ENCODE data around the gene NUCKS1. TPM values are rescaled to one million over a fixed set of nuclear protein-coding genes. Genes with fewer than 3 reads are reported as not detected.

The NUCKS1 gene
- total RNA-seq, 1 donor from 2014 or later: 111 TPM

- ATAC-seq (no peak), DNase-seq (no peak)
- H3K27ac ChIP-seq: no peak overlapping the region
- no peak overlapping the region for H3K4me3 ChIP-seq
- intact Hi-C loops (cut with DNase I): no loop called here
- H3K27me3 ChIP-seq (ENCODE audit: low read depth): no peaks in the 10 kb centered on the region
- no peaks in the 10 kb centered on the region for H3K9me3 ChIP-seq
- no peak for TF ChIP-seq CTCF (IDR thresholded peaks at IDR 0.05)
- no peaks in the 10 kb centered on the region for H3K4me1 ChIP-seq
- peaks cover 68% of the 10 kb centered on the region for H3K36me3 ChIP-seq
Observed at GRCh38 chr1:205716371-205717132, 33.4 kb downstream of the NUCKS1 start.

GRCh38 chr1:205715628-205716027 is 34.4 kb downstream of the NUCKS1 start:
- Histone ChIP-seq H3K9me3 (no peaks in the 10 kb centered on the region), H3K27ac (no peak overlapping the region), H3K36me3 (peaks cover 59% of the 10 kb centered on the region), H3K4me1 (peaks cover 4% of the 10 kb centered on the region), H3K4me3 (no peak overlapping the region), H3K27me3 (ENCODE audit: low read depth) (no peaks in the 10 kb centered on the region)
- intact Hi-C loops (cut with DNase I): no loop called here
- DNase-seq (no peak), ATAC-seq (peak; percentile 41 to 43)
- TF ChIP-seq CTCF (IDR thresholded peaks at IDR 0.05): no peak

GRCh38 chr1:205714906-205715246 is 35.1 kb downstream of the NUCKS1 start:
- H3K36me3 ChIP-seq: peaks cover 51% of the 10 kb centered on the region
- no peaks in the 10 kb centered on the region for H3K27me3 ChIP-seq (ENCODE audit: low read depth)
- H3K4me3 ChIP-seq: no peak overlapping the region
- intact Hi-C loops (cut with DNase I): no loop called here
- ATAC-seq (no peak), DNase-seq (no peak)
- no peak overlapping the region for H3K27ac ChIP-seq
- H3K4me1 ChIP-seq: peaks cover 4% of the 10 kb centered on the region
- no peak for TF ChIP-seq CTCF (IDR thresholded peaks at IDR 0.05)
- no peaks in the 10 kb centered on the region for H3K9me3 ChIP-seq

- TF ChIP-seq CTCF (IDR thresholded peaks at IDR 0.05): no peak
- peaks cover 4% of the 10 kb centered on the region for H3K4me1 ChIP-seq
- no peak overlapping the region for H3K4me3 ChIP-seq
- intact Hi-C loops (cut with DNase I): no loop called here
- H3K27ac ChIP-seq: no peak overlapping the region
- H3K9me3 ChIP-seq: no peaks in the 10 kb centered on the region
- ATAC-seq (peak; percentile 43 to 65), DNase-seq (no peak)
- no peaks in the 10 kb centered on the region for H3K27me3 ChIP-seq (ENCODE audit: low read depth)
- peaks cover 46% of the 10 kb centered on the region for H3K36me3 ChIP-seq
Observed at GRCh38 chr1:205714190-205714905, 35.6 kb downstream of the NUCKS1 start.

- Histone ChIP-seq H3K9me3 (no peaks in the 10 kb centered on the region), H3K4me1 (peaks cover 4% of the 10 kb centered on the region), H3K36me3 (peaks cover 16% of the 10 kb centered on the region), H3K27ac (no peak overlapping the region), H3K27me3 (ENCODE audit: low read depth) (no peaks in the 10 kb centered on the region), H3K4me3 (no peak overlapping the region)
- ATAC-seq (peak; percentile 84 to 85), DNase-seq (no peak)
- peak; percentile 87 for TF ChIP-seq CTCF (IDR thresholded peaks at IDR 0.05)
- intact Hi-C loops (cut with DNase I): no loop called here
Observed at GRCh38 chr1:205711105-205712048, 38.6 kb downstream of the NUCKS1 start.
